ENCODE data around the gene SLC9A7. TPM values are rescaled to one million over a fixed set of nuclear protein-coding genes. Genes with fewer than 3 reads are reported as not detected.
A peak's percentile ranks its signal among the peaks of the same experiment; 100 is the strongest.

Gene SLC9A7
- total RNA-seq, 1 donor from 2014 or later, result 3.5 TPM

GRCh38 chrX:46574774-46575381 is 184.0 kb downstream of the SLC9A7 start:
- peak overlapping the region; percentile 59 for H3K4me3 ChIP-seq
- peaks cover 2% of the 10 kb centered on the region for H3K36me3 Mint-ChIP-seq
- peak overlapping the region; percentile 72 for H2AFZ ChIP-seq (replicated peaks)
- no peak overlapping the region for H3K27ac ChIP-seq
- peak overlapping the region; percentile 85 for H3K4me3 Mint-ChIP-seq
- H3F3A ChIP-seq (ENCODE audit: low read depth), result peaks cover 5% of the 10 kb centered on the region
- DNase-seq (ENCODE audit: low spot score), result peak; percentile 55
- no peaks in the 10 kb centered on the region for H3K79me2 ChIP-seq (ENCODE audit: low read depth)
- H3K27me3 ChIP-seq, result peaks cover 19% of the 10 kb centered on the region
- no peaks in the 10 kb centered on the region for H3K9me3 ChIP-seq (ENCODE audit: low read depth)
- peaks cover 4% of the 10 kb centered on the region for H3K27me3 Mint-ChIP-seq (ENCODE audit: insufficient read depth, low read depth)
- no peak overlapping the region for H3K9ac ChIP-seq
- no peaks in the 10 kb centered on the region for H3K4me1 ChIP-seq
- TF ChIP-seq EZH2 (IDR thresholded peaks at IDR 0.05) (peak; percentile 16), EZH2phosphoT487 (IDR thresholded peaks at IDR 0.05) (peak; percentile 36), CTCF (IDR thresholded peaks at IDR 0.05) (no peak)
- H3K4me2 ChIP-seq, result peak overlapping the region; percentile 85
- no peak overlapping the region for H3K27ac Mint-ChIP-seq
- peaks cover 8% of the 10 kb centered on the region for H3K9me3 Mint-ChIP-seq
- peaks cover 10% of the 10 kb centered on the region for H3K4me1 Mint-ChIP-seq
- H4K20me1 ChIP-seq (ENCODE audit: low read depth), result peaks cover 9% of the 10 kb centered on the region
- no peaks in the 10 kb centered on the region for H3K36me3 ChIP-seq

- H3K4me2 ChIP-seq, result peak overlapping the region; percentile 85
- H3K9me3 ChIP-seq (ENCODE audit: low read depth), result no peaks in the 10 kb centered on the region
- peak overlapping the region; percentile 72 for H2AFZ ChIP-seq (replicated peaks)
- Mint-ChIP-seq H3K27ac (no peak overlapping the region), H3K4me1 (peaks cover 12% of the 10 kb centered on the region), H3K36me3 (peaks cover 2% of the 10 kb centered on the region), H3K4me3 (peak overlapping the region; percentile 85), H3K27me3 (ENCODE audit: insufficient read depth, low read depth) (peaks cover 5% of the 10 kb centered on the region), H3K9me3 (peaks cover 6% of the 10 kb centered on the region)
- no peak for TF ChIP-seq CTCF (IDR thresholded peaks at IDR 0.05)
- TF ChIP-seq EZH2phosphoT487 (IDR thresholded peaks at IDR 0.05), result no peak
- peak; percentile 17 for TF ChIP-seq EZH2 (IDR thresholded peaks at IDR 0.05)
- no peak overlapping the region for H3K27ac ChIP-seq
- peak overlapping the region; percentile 59 for H3K4me3 ChIP-seq
- no peak overlapping the region for H3K9ac ChIP-seq
- H3K79me2 ChIP-seq (ENCODE audit: low read depth), result no peaks in the 10 kb centered on the region
- peak; percentile 72 for DNase-seq (ENCODE audit: low spot score)
- peaks cover 19% of the 10 kb centered on the region for H3K27me3 ChIP-seq
- H3F3A ChIP-seq (ENCODE audit: low read depth), result peaks cover 5% of the 10 kb centered on the region
- H4K20me1 ChIP-seq (ENCODE audit: low read depth), result peaks cover 9% of the 10 kb centered on the region
- no peaks in the 10 kb centered on the region for H3K4me1 ChIP-seq
- H3K36me3 ChIP-seq, result no peaks in the 10 kb centered on the region
Measured at GRCh38 chrX:46573892-46574773, 184.8 kb downstream of the SLC9A7 start.

- TF ChIP-seq EZH2phosphoT487 (IDR thresholded peaks at IDR 0.05), result no peak
- no peak for TF ChIP-seq EZH2 (IDR thresholded peaks at IDR 0.05)
- TF ChIP-seq CTCF (IDR thresholded peaks at IDR 0.05), result peak; percentile 42
- Histone ChIP-seq H3K27me3 (peaks cover 19% of the 10 kb centered on the region), H3K79me2 (ENCODE audit: low read depth) (no peaks in the 10 kb centered on the region), H2AFZ (replicated peaks) (peak within 1 kb of the TSS; percentile 72), H3K36me3 (no peaks in the 10 kb centered on the region), H3K27ac (no peak within 1 kb of the TSS), H3K9ac (no peak within 1 kb of the TSS), H3K9me3 (ENCODE audit: low read depth) (no peaks in the 10 kb centered on the region), H3K4me1 (no peaks in the 10 kb centered on the region), H3K4me2 (peak within 1 kb of the TSS; percentile 85), H4K20me1 (ENCODE audit: low read depth) (peaks cover 9% of the 10 kb centered on the region), H3F3A (ENCODE audit: low read depth) (peaks cover 11% of the 10 kb centered on the region), H3K4me3 (peak within 1 kb of the TSS; percentile 59)
- peak; percentile 88 for DNase-seq (ENCODE audit: low spot score)
- H3K4me3 Mint-ChIP-seq, result peak within 1 kb of the TSS; percentile 85
- H3K9me3 Mint-ChIP-seq, result peaks cover 6% of the 10 kb centered on the region
- H3K36me3 Mint-ChIP-seq, result peaks cover 2% of the 10 kb centered on the region
- H3K27ac Mint-ChIP-seq, result no peak within 1 kb of the TSS
- peaks cover 16% of the 10 kb centered on the region for H3K4me1 Mint-ChIP-seq
- peaks cover 5% of the 10 kb centered on the region for H3K27me3 Mint-ChIP-seq (ENCODE audit: insufficient read depth, low read depth)
Measured at GRCh38 chrX:46573331-46573891, 185.5 kb downstream of the SLC9A7 start, which contains the start of gene CHST7. CHST7 (plus strand) TSS chrX:46573765; CDS start chrX:46573932, 167 bp downstream.

All from neural progenitor cell (in vitro differentiated cells).